Natural killer cell treated with Interleukin-12 subunit alpha and Interleukin-12 subunit beta and Interleukin-15 and Interleukin-18, amount 100 ng/mL, for 72 hours (primary cell): ENCODE results near the gene RNF130. TPM values are rescaled to one million over a fixed set of nuclear protein-coding genes. Genes with fewer than 3 reads are reported as not detected.

Source experiments
- ATAC-seq, 2 donors: fragments of 150-1000 bp; cut with Tn5 transposase in 1 of 2; sonication (Bioruptor Pico), chemical (Tn5 transposase) in 1 of 2; 2 replicates each; pipeline ENCODE4 v1.10.0; 2021
- DNase-seq: peaks from one replicate; pipeline ENCODE4 v3.0.0; 2022; ENCODE audit warnings: low spot score
- H3K27ac Mint-ChIP-seq, 2 donors: 1 replicate in 1 of 2; 2 replicates in 1 of 2; pipeline ENCODE4 v1.8.0; 2022; ENCODE audit warnings: mixed read lengths in 2 of 2, mild to moderate bottlenecking in 1 of 2, moderate library complexity in 1 of 2
- H3K27me3 Mint-ChIP-seq, 2 donors: 1 replicate in 1 of 2; 2 replicates in 1 of 2; pipeline ENCODE4 v1.8.0; 2022; ENCODE audit warnings: mixed read lengths in 2 of 2
- H3K36me3 Mint-ChIP-seq: one replicate; pipeline ENCODE4 v1.8.0; 2022; ENCODE audit warnings: mixed read lengths
- H3K4me1 Mint-ChIP-seq, 2 donors: 1 replicate in 1 of 2; 2 replicates in 1 of 2; pipeline ENCODE4 v1.8.0; 2022; ENCODE audit warnings: low read depth in 2 of 2, mixed read lengths in 2 of 2, mild to moderate bottlenecking in 1 of 2
- H3K4me3 Mint-ChIP-seq: one replicate; pipeline ENCODE4 v1.8.0; 2022; ENCODE audit warnings: mixed read lengths
- H3K9me3 Mint-ChIP-seq: 2 replicates; pipeline ENCODE4 v1.8.0; 2022; ENCODE audit warnings: mixed read lengths
- total RNA-seq, 2 donors: library from RNA; stranded (reverse); gene quantifications; one replicate each; pipeline ENCODE4 v1.2.3, GENCODE V29; 2022

RNF130 gene
- total RNA-seq, 2 donors from 2014 or later, result 12.4 to 17.0 TPM

DNA sequence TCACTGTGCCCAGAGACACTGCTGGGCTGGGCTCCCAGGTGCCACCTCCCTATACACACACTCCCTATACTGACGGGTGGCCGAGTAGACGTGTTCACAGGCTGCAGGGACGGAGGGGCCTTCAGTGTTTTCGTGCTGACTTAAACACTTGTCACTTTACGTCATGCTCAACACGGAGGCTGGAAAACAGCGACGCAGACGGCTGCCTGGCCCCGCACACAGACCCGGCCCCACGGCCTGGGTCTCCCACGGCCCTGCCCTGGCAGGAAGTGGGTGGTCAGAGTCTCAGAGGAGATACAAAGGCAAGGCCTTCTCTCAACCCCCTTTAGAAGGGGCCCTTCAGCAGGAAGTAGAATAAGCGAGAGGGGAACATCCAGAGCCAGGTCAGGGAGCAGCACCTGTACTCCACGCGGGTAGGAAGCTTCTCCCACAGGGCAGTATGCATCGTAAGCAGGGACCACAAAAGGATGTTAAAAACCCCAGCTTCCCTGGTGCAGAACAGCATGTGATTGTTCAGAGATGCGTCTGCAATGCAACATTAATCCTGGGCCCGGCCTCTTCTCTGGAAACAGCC, 152.0 kb downstream of the RNF130 start:
- Mint-ChIP-seq H3K27ac (no peak overlapping the region), H3K27me3 (peaks cover 4 to 7% of the 10 kb centered on the region in 2 donors), H3K36me3 (no peaks in the 10 kb centered on the region), H3K9me3 (no peaks in the 10 kb centered on the region), H3K4me3 (no peak overlapping the region), H3K4me1 (peaks cover 0 to 14% of the 10 kb centered on the region in 2 donors)
- DNase-seq (no peak), ATAC-seq (peak in 1 of 2 donors; percentile 59)

DNA sequence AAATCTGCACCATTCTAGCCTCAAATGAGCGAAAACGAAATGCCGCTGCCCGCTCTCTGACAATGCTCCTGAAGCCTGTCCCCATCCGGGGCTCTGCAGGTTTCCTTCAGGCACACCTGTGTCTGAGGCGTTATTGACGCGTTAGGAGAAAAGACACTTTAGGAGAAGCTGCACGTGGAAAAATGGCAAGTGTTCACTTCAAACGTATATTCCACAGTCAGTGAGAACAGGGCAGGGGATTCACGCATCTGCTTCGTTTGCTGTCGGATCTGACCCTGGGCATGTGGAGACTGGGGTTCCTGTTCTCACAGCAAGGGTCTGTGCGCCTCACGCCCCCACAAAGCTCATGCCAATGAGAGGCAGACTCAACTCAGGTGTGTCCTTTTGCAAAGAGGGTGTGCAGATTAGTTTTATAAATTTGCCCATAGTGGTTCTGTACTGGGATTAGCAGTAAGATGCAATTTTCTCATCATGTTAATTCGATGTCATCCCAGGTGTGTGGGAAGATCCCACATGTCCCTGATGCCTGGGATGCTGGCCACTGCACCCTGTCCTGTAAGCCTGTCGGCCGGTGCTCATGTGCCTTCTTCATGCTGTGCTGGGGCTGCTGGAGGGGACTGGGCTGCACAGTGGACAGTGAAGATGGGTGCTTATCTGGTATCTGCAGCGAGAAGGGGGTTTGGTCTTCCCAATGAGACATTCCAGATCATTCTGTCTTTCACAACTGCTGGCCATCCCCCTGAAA, 152.6 kb downstream of the RNF130 start:
- Mint-ChIP-seq H3K27ac (no peak overlapping the region), H3K27me3 (peaks cover 4 to 7% of the 10 kb centered on the region in 2 donors), H3K4me1 (peaks cover 0 to 21% of the 10 kb centered on the region in 2 donors), H3K9me3 (no peaks in the 10 kb centered on the region), H3K36me3 (no peaks in the 10 kb centered on the region), H3K4me3 (no peak overlapping the region)
- DNase-seq (no peak), ATAC-seq (no peak)

GRCh38 chr5:179916523-179916922, 155.0 kb downstream of the RNF130 start:
- H3K4me1 Mint-ChIP-seq, result peaks cover 0 to 23% of the 10 kb centered on the region in 2 donors
- DNase-seq (no peak), ATAC-seq (no peak)
- H3K36me3 Mint-ChIP-seq, result no peaks in the 10 kb centered on the region
- H3K9me3 Mint-ChIP-seq, result no peaks in the 10 kb centered on the region
- H3K27me3 Mint-ChIP-seq, result peaks cover 4 to 7% of the 10 kb centered on the region in 2 donors
- no peak overlapping the region for H3K4me3 Mint-ChIP-seq
- no peak overlapping the region for H3K27ac Mint-ChIP-seq

DNA sequence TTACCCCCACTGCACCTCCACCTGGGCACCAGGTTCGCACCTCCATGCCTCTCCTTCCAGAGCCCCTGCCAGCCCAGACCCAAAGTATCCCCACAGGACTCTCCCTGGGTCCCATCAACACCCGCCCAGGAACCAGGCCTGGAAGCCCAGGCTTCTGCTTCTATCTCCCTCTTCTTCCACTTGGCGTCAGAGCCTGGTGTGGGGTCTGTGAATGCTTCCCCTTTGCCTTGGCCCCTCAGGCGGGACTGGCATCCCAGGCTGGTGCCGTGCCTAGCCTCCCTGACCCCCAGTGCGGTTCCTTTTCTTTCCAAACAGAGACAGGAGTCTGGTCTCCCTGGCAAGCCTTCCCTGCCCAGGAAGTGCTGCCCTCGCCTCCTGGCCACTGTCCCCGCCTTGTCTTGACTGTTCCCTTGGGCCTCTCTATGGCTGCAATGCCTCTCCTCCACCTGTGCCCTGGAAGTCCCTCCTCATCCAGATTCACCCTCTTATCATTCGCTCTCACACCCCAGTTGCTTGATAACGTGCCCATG, 156.1 kb downstream of the RNF130 start:
- Mint-ChIP-seq H3K27ac (peak overlapping the region in 1 of 2 donors; percentile 38), H3K4me3 (no peak overlapping the region), H3K27me3 (peaks cover 4 to 7% of the 10 kb centered on the region in 2 donors), H3K4me1 (peaks cover 0 to 23% of the 10 kb centered on the region in 2 donors), H3K9me3 (no peaks in the 10 kb centered on the region), H3K36me3 (no peaks in the 10 kb centered on the region)
- no peak for DNase-seq
- no peak for ATAC-seq

DNA sequence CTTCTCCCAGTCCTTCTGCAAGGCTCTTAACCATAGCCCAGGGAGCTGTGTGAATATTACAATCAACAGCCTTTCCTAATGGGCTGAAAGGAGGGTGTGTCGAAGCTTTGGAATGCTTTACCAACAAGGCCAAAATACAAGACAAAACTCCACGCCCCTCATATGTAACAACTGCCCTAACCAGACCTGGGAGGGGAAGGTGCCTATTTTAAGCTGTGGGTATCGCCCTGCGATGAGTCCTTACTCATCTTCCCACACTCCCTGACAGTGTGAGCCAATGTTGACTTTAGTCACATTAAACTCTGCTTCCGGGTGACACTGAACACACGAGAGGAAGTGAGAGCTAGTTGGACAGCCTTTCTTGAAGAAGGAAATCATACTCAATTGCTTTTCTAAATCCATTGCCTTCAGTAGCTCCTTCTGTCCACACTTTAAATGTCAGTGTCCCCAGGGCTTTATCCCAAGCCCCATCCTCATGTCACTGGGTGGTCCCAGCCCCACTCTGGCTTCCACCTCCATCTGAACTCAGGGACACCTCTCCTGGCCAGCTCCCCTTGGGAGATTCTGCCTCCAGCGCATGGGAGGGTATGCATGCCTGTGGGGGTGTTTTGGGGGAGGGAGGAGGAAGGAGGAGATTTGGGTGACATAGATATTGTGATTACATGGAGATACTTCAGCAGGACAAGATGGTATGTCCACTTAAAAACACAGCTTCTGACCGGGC, 157.4 kb downstream of the RNF130 start:
- ATAC-seq, result peak; percentile 86 to 87
- Mint-ChIP-seq H3K36me3 (no peaks in the 10 kb centered on the region), H3K9me3 (no peaks in the 10 kb centered on the region)

DNA sequence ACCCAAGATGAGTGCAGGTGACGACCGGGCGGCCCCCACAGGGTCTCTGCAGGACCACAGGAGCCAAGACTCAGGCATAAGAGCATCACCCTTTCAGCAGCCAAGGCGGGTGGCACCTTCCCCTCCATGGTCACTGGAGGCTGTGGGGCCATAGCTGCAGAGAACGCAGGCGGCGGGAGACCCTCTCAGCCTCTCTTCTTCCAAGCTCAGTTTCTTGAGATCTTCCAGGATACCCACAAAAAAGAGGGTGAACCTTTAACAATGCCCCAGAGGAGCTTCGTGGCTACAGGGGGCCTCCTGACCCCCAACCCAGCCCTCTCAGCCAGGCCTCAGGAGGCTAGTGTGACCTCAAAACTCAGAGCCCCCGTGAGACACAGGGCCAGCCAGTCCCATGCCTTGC, 158.1 kb downstream of the RNF130 start:
- Mint-ChIP-seq H3K27ac (no peak overlapping the region), H3K4me1 (peaks cover 0 to 22% of the 10 kb centered on the region in 2 donors), H3K27me3 (peaks cover 2 to 7% of the 10 kb centered on the region in 2 donors), H3K9me3 (no peaks in the 10 kb centered on the region), H3K4me3 (no peak overlapping the region), H3K36me3 (no peaks in the 10 kb centered on the region)
- DNase-seq (no peak), ATAC-seq (no peak)

More for the DNA sequence above, 157.4 kb downstream of the RNF130 start:
- DNase-seq, result no peak
- H3K27me3 Mint-ChIP-seq, result peaks cover 2 to 7% of the 10 kb centered on the region in 2 donors
- H3K4me1 Mint-ChIP-seq, result peaks cover 0 to 22% of the 10 kb centered on the region in 2 donors
- peak overlapping the region; percentile 36 for H3K4me3 Mint-ChIP-seq
- peak overlapping the region; percentile 26 to 47 for H3K27ac Mint-ChIP-seq

DNA sequence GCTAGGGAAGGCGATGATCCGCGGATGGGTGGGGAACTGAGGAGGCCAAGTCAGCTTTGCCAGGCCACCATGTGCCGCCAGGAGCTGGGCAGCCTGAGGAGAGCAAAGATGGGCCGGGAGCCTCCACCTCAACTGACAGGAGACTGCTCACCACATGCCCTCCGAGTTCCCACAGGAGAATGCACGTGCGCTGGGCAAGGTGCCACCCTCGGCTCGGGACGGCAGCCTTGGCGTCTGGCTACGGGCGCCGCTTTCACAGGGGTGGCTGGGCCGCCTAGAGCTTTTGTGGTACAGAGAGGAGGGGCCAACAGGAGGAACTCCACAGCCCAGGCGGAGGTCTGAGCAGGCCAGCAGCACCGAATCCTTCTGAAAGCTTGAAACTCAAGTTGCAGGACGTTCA, 158.6 kb downstream of the RNF130 start:
- H3K27ac Mint-ChIP-seq, result no peak overlapping the region
- H3K4me3 Mint-ChIP-seq, result no peak overlapping the region
- no peaks in the 10 kb centered on the region for H3K36me3 Mint-ChIP-seq
- no peaks in the 10 kb centered on the region for H3K9me3 Mint-ChIP-seq
- DNase-seq, result no peak
- H3K27me3 Mint-ChIP-seq, result peaks cover 2 to 7% of the 10 kb centered on the region in 2 donors
- peaks cover 0 to 19% of the 10 kb centered on the region in 2 donors for H3K4me1 Mint-ChIP-seq
- no peak for ATAC-seq

GRCh38 chr5:179912386-179912785, 159.2 kb downstream of the RNF130 start:
- no peaks in the 10 kb centered on the region for H3K36me3 Mint-ChIP-seq
- DNase-seq (no peak), ATAC-seq (no peak)
- peaks cover 2 to 7% of the 10 kb centered on the region in 2 donors for H3K27me3 Mint-ChIP-seq
- H3K4me1 Mint-ChIP-seq, result peaks cover 0 to 17% of the 10 kb centered on the region in 2 donors
- H3K9me3 Mint-ChIP-seq, result no peaks in the 10 kb centered on the region
- H3K4me3 Mint-ChIP-seq, result no peak overlapping the region
- H3K27ac Mint-ChIP-seq, result no peak overlapping the region

- DNase-seq (no peak), ATAC-seq (no peak)
- H3K4me1 Mint-ChIP-seq, result peaks cover 8 to 19% of the 10 kb centered on the region in 2 donors
- H3K4me3 Mint-ChIP-seq, result peak overlapping the region; percentile 5
- H3K9me3 Mint-ChIP-seq, result no peaks in the 10 kb centered on the region
- H3K27me3 Mint-ChIP-seq, result no peaks in the 10 kb centered on the region
- no peak overlapping the region for H3K27ac Mint-ChIP-seq
- H3K36me3 Mint-ChIP-seq, result no peaks in the 10 kb centered on the region
These were observed 162.3 kb downstream of the RNF130 start for GRCh38 chr5:179909224-179909623.

DNA sequence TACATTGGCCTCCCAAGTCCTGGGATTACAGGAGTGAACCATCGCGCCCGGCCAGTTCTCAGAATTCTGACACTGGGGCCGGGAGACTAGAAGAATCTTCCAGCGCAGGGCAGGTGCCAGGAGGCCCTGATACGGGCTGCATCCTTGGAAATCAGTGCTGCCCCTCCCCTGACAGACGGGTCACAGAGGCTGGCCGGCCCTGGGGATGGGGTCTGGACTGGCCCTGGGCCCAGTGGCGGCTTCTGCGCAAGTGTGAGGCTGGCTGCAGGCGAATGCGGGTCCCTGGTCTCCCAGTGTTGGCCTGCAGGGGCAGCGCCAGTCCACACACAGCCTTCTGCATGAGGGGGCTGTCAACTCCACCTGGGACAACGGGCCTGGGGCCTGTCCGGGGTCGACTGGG, 163.0 kb downstream of the RNF130 start:
- Mint-ChIP-seq H3K4me3 (peak overlapping the region; percentile 75), H3K36me3 (no peaks in the 10 kb centered on the region), H3K27ac (peak overlapping the region in 1 of 2 donors; percentile 26), H3K27me3 (no peaks in the 10 kb centered on the region), H3K9me3 (no peaks in the 10 kb centered on the region), H3K4me1 (peaks cover 8 to 16% of the 10 kb centered on the region in 2 donors)
- ATAC-seq (no peak), DNase-seq (no peak)

DNA sequence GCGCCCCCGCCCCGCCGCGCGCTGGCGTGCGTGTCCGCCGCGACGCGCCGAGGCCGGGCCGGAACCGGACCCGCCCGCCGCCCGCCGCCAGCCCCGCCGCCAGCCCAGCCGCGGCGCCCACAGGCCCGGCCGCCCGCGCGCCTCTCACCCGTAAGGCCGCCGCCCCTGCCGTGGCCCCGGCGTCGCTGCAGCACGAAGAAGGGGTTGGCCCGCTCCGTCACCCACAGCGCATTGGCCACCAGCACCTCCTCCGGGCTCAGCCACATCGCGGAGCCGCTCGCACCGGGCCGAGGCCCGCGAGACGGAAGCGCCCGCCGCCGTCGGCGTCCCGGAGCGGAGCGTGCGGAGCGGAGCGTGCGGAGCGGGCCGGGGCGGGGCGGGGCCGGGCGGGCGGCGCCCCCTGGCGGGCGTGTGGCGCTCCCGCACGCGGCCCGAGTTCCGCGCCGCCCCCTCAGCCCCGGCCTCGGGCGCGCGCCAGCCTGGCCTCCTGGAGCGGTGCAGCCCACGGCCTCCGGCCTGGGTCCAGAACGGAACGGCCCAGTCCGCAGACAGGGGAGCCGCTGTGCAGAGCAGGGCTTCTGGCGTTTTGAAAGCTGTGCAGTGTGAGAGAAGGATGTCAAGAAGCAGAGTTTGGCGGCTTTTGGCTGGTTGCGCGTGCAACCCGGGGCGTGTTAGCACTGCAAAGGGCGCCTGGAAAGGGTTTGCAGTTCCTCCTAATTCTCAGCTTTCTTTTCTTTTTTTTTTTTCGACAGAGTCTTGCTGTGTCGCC, 163.8 kb downstream of the RNF130 start, which contains the start of gene TBC1D9B:
Gene TBC1D9B, minus strand, starts transcription at position 342 of the 769 bp plus-strand sequence. Its CDS starts 76 bp downstream, at position 266.
- Mint-ChIP-seq H3K4me3 (peak within 1 kb of the TSS; percentile 81), H3K27me3 (no peaks in the 10 kb centered on the region), H3K9me3 (no peaks in the 10 kb centered on the region), H3K27ac (peak within 1 kb of the TSS; percentile 54 to 72), H3K4me1 (peaks cover 8 to 18% of the 10 kb centered on the region in 2 donors), H3K36me3 (no peaks in the 10 kb centered on the region)
- peak; percentile 76 for DNase-seq
- peak; percentile 94 to 95 for ATAC-seq

DNA sequence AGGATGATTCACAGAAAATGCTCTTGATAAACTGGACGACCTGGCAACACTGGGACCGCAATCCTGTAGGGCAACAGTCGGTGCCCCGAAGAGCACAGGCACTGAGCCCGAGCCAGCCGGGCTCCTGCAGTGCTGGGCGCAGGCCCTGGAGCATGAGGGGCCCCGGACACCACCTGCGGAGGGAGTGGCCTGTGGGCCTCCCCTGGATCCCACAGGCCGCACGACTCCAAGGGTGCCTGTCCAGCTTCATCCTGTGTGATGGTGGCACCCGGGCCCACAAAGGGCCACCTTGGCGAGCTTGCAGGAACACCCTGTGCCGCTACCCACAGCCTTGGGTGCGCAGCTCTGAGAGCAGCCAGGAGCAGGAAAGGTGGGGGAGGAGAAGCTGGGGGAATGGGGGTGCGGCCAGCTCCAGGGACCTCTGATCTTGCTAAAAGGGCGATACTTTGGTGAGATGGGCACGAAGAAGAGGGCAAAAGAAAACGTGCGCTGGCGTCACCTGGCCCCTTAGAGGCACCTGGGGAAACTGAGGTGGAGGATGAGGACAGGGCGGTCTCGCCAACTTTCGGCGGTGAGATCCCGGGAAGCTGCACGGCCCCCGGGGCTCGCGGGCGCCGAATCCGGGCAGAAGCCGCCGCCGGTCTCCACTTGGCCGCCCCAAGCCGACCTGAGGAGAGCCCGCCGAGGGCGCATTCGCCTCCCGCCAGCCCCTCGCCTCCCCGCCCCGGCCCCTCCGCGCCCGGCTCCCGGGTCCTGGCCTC, 164.6 kb downstream of the RNF130 start:
- Mint-ChIP-seq H3K27ac (peak overlapping the region in 1 of 2 donors; percentile 72), H3K4me3 (peak overlapping the region; percentile 81), H3K4me1 (peaks cover 8 to 19% of the 10 kb centered on the region in 2 donors), H3K36me3 (no peaks in the 10 kb centered on the region), H3K27me3 (no peaks in the 10 kb centered on the region), H3K9me3 (no peaks in the 10 kb centered on the region)
- DNase-seq (no peak), ATAC-seq (peak in 1 of 2 donors; percentile 17)
